Neural cell (in vitro differentiated cells): ENCODE results near the gene B4GALT2. TPM values are rescaled to one million over a fixed set of nuclear protein-coding genes. Genes with fewer than 3 reads are reported as not detected.

Source experiments
- H2AFZ ChIP-seq: fragments of 200-600, 300-800 bp; sonication (generic), shearing (Covaris generic); 2 replicates; pipeline ENCODE4 v1.6.0; 2014; ENCODE audit warnings: low read depth, mild to moderate bottlenecking, antibody characterized with exemption, low read length, moderate library complexity
- H3F3A ChIP-seq: fragments of 200-600 bp; shearing (Covaris generic); 2 replicates; pipeline ENCODE4 v1.6.1; 2016; ENCODE audit warnings: mild to moderate bottlenecking, moderate library complexity, mixed read lengths, antibody characterized with exemption, low read length; ENCODE audit not compliant: insufficient read depth, poor library complexity, severe bottlenecking
- H3K27ac ChIP-seq: fragments of 200-600, 300-800 bp; sonication (generic), shearing (Covaris generic); 2 replicates; pipeline ENCODE4 v1.5.1; 2014; ENCODE audit warnings: mild to moderate bottlenecking, low read length, moderate library complexity
- H3K27me3 ChIP-seq: fragments of 300-800, 200-600 bp; sonication (generic), shearing (Covaris generic); 2 replicates; pipeline ENCODE4 v1.6.0; 2014; ENCODE audit warnings: mild to moderate bottlenecking, low read depth, low read length, moderate library complexity; ENCODE audit not compliant: insufficient read depth
- H3K36me3 ChIP-seq: fragments of 300-800, 200-600 bp; sonication (generic), shearing (Covaris generic); 2 replicates; pipeline ENCODE4 v1.5.1; 2014; ENCODE audit warnings: mild to moderate bottlenecking, antibody characterized with exemption, low read length, moderate library complexity; ENCODE audit not compliant: insufficient read depth
- H3K4me2 ChIP-seq: fragments of 300-800, 200-600 bp; sonication (generic), shearing (Covaris generic); 2 replicates; pipeline ENCODE4 v1.6.0; 2014; ENCODE audit warnings: mild to moderate bottlenecking, low read length
- H3K4me3 ChIP-seq: fragments of 300-800, 200-600 bp; sonication (generic), shearing (Covaris generic); 2 replicates; pipeline ENCODE4 v1.5.1; 2014; ENCODE audit warnings: mild to moderate bottlenecking, low read length, moderate library complexity
- H3K79me2 ChIP-seq: fragments of 200-600 bp; shearing (Covaris generic); replicated peaks from 2 replicates; pipeline ENCODE4 v1.6.0; 2014; ENCODE audit warnings: mild to moderate bottlenecking, low read length, moderate library complexity; ENCODE audit not compliant: insufficient read depth
- H3K9ac ChIP-seq: fragments of 300-800, 200-600 bp; sonication (generic), shearing (Covaris generic); 2 replicates; pipeline ENCODE4 v1.6.1; 2016; ENCODE audit warnings: mild to moderate bottlenecking, low read length, mixed read lengths
- H3K9me2 ChIP-seq: fragments of 200-600 bp; shearing (Covaris generic); 2 replicates; pipeline ENCODE4 v1.6.1; 2016; ENCODE audit warnings: mild to moderate bottlenecking, low read length, mixed read lengths; ENCODE audit not compliant: insufficient read depth
- H3K9me3 ChIP-seq: fragments of 200-600, 300-800 bp; sonication (generic), shearing (Covaris generic); 2 replicates; pipeline ENCODE4 v1.6.1; 2016; ENCODE audit warnings: mild to moderate bottlenecking, mixed run types, low read length, moderate library complexity, mixed read lengths
- H4K20me1 ChIP-seq: fragments of 200-600 bp; shearing (Covaris generic); 2 replicates; pipeline ENCODE4 v1.6.1; 2016; ENCODE audit warnings: mild to moderate bottlenecking, mixed run types; ENCODE audit not compliant: insufficient read depth
- EP300 ChIP-seq: fragments of 450-650 bp; conservative IDR thresholded peaks from 2 replicates; pipeline ENCODE4 v1.6.1; 2014; ENCODE audit warnings: antibody characterized with exemption, mild to moderate bottlenecking, moderate library complexity; ENCODE audit not compliant: poor library complexity, severe bottlenecking
- EZH2 ChIP-seq: fragments of 200-600, 300-800 bp; shearing (Covaris generic), sonication (generic); IDR thresholded peaks from 2 replicates; pipeline ENCODE4 v1.6.1; 2014; ENCODE audit warnings: antibody characterized with exemption, low read length, borderline replicate concordance, mild to moderate bottlenecking; ENCODE audit not compliant: insufficient read depth, poor library complexity, severe bottlenecking
- MXI1 ChIP-seq: fragments of 450-650 bp; conservative IDR thresholded peaks from 2 replicates; pipeline ENCODE4 v1.6.1; 2014; ENCODE audit warnings: antibody characterized with exemption, mild to moderate bottlenecking; ENCODE audit not compliant: poor library complexity, severe bottlenecking
- POLR2AphosphoS5 ChIP-seq: IDR thresholded peaks from 2 replicates; pipeline ENCODE4 v1.6.1; 2012
- RAD21 ChIP-seq: fragments of 450-650 bp; conservative IDR thresholded peaks from 2 replicates; pipeline ENCODE4 v1.6.1; 2014; ENCODE audit warnings: antibody characterized with exemption, mild to moderate bottlenecking, moderate library complexity
- REST ChIP-seq: IDR thresholded peaks from 2 replicates; pipeline ENCODE4 v1.6.1; 2012; ENCODE audit warnings: borderline replicate concordance
- SMC3 ChIP-seq: fragments of 450-650 bp; conservative IDR thresholded peaks from 2 replicates; pipeline ENCODE4 v1.6.1; 2014; ENCODE audit warnings: antibody characterized with exemption, mild to moderate bottlenecking, moderate library complexity; ENCODE audit not compliant: poor library complexity
- TAF1 ChIP-seq: IDR thresholded peaks from 2 replicates; pipeline ENCODE4 v1.6.1; 2012; ENCODE audit warnings: low read depth
- polyA plus RNA-seq: library from polyadenylated mRNA; depleted of rRNA; stranded (reverse); fragments of >200 nt; gene quantifications from 2 replicates; pipeline ENCODE4 v1.2.3, GENCODE V29; 2014
- TF ChIP-seq, protein P1 (sequence below): fragments of 450-650 bp; IDR thresholded peaks from 2 replicates; pipeline ENCODE4 v1.5.1; 2014; ENCODE audit warnings: antibody characterized with exemption, mild to moderate bottlenecking, moderate library complexity; ENCODE audit not compliant: poor library complexity, severe bottlenecking

Gene B4GALT2
- polyA plus RNA-seq, 1 donor from 2014 or later: 129 TPM

GRCh38 chr1:44021156-44021555 is 42.1 kb downstream of the B4GALT2 start:
- Histone ChIP-seq H4K20me1 (no peaks in the 10 kb centered on the region), H3K9me2 (no peaks in the 10 kb centered on the region), H3K27ac (no peak overlapping the region), H3K79me2 (no peaks in the 10 kb centered on the region), H3F3A (no peaks in the 10 kb centered on the region), H3K4me3 (no peak overlapping the region), H3K9ac (no peak overlapping the region), H3K4me2 (no peak overlapping the region), H3K36me3 (no peaks in the 10 kb centered on the region), H3K9me3 (no peaks in the 10 kb centered on the region), H3K27me3 (no peaks in the 10 kb centered on the region), H2AFZ (no peak overlapping the region)
- TF ChIP-seq, protein P1, sequence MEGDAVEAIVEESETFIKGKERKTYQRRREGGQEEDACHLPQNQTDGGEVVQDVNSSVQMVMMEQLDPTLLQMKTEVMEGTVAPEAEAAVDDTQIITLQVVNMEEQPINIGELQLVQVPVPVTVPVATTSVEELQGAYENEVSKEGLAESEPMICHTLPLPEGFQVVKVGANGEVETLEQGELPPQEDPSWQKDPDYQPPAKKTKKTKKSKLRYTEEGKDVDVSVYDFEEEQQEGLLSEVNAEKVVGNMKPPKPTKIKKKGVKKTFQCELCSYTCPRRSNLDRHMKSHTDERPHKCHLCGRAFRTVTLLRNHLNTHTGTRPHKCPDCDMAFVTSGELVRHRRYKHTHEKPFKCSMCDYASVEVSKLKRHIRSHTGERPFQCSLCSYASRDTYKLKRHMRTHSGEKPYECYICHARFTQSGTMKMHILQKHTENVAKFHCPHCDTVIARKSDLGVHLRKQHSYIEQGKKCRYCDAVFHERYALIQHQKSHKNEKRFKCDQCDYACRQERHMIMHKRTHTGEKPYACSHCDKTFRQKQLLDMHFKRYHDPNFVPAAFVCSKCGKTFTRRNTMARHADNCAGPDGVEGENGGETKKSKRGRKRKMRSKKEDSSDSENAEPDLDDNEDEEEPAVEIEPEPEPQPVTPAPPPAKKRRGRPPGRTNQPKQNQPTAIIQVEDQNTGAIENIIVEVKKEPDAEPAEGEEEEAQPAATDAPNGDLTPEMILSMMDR: no peak
- TF ChIP-seq EP300: no peak

DNA sequence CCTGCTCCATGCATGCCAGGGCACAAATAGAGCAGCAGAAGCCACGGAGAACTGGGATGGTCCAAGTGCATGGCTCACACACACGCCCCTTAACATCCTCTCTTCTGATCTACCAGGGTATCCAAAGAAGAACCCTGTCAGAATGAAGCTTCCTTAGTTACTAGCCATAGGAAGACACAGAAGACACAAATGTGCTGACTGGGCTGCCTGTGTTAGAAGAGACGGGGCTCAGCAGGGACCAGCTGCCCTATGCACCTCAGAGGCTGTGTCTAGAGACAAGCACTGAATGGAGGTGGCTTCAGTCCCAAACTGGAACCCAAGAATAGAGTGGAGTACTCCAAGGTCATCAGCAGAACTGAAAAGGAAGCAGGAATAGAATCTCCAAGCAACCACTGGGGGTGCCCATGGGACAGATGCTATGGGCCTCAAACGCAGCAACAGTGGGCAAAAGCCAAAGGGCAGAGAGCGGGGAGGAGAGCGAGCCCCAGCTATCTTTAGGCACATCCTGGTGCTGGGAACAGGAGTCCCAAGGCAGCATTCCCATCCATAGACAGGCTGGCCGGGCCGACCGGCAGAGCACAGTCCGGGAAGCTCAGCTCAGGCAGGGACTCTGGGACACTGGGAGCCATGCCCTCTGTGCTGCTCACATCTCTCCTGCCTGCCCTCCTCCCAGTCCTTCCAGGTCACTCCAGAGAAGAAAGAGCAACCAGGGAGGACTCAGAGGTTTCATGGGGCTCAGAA is 42.7 kb downstream of the B4GALT2 start:
- H3K27ac ChIP-seq: no peak overlapping the region
- no peak overlapping the region for H2AFZ ChIP-seq
- no peaks in the 10 kb centered on the region for H3K9me2 ChIP-seq
- H3K36me3 ChIP-seq: no peaks in the 10 kb centered on the region
- TF ChIP-seq SMC3: no peak
- TF ChIP-seq MXI1: no peak
- no peak for TF ChIP-seq EZH2
- TF ChIP-seq RAD21: no peak
- TF ChIP-seq, protein P1: no peak
- TF ChIP-seq POLR2AphosphoS5: no peak
- no peak for TF ChIP-seq REST
- no peak for TF ChIP-seq EP300
- no peak for TF ChIP-seq TAF1
- H3K9ac ChIP-seq: no peak overlapping the region
- H3K27me3 ChIP-seq: no peaks in the 10 kb centered on the region
- H3K4me2 ChIP-seq: no peak overlapping the region
- H3K79me2 ChIP-seq: no peaks in the 10 kb centered on the region
- H4K20me1 ChIP-seq: no peaks in the 10 kb centered on the region
- H3K9me3 ChIP-seq: no peaks in the 10 kb centered on the region
- H3F3A ChIP-seq: no peaks in the 10 kb centered on the region
- no peak overlapping the region for H3K4me3 ChIP-seq
